Tibial nerve (tissue), 4 donors: ENCODE data around the gene TTC29. TPM values are rescaled to one million over a fixed set of nuclear protein-coding genes. Genes with fewer than 3 reads are reported as not detected.
"Not testable (repeated sequence)": the region's sequence is repeated elsewhere in the genome, so short reads cannot be mapped to it uniquely, and the experiment has no call there.

ENCODE experiments used
- DNase-seq, 2 donors: peaks; one replicate each; pipeline ENCODE4 v3.0.0-alpha.2; 2019; ENCODE audit warnings: low spot score in 2 of 2
- H3K27ac ChIP-seq, 4 donors: fragments of 200-600 bp; sonication (generic) in 3 of 4; one replicate each; pipeline ENCODE4 v1.5.1; 2017 to 2019; ENCODE audit warnings: mild to moderate bottlenecking in 1 of 4
- H3K27me3 ChIP-seq, 2 donors: fragments of 200-600 bp; sonication (generic) in 1 of 2; one replicate each; pipeline versions ENCODE4 v1.5.1 to v1.6.0; 2017 to 2019
- H3K36me3 ChIP-seq, 3 donors: fragments of 200-600 bp; sonication (generic); one replicate each; pipeline ENCODE4 v1.5.1; 2018 to 2019
- H3K4me1 ChIP-seq, 4 donors: fragments of 200-600 bp; sonication (generic) in 3 of 4; one replicate each; pipeline ENCODE4 v1.5.1; 2017 to 2019
- H3K4me3 ChIP-seq, 4 donors: fragments of 200-600 bp; sonication (generic) in 3 of 4; one replicate each; pipeline ENCODE4 v1.5.1; 2017 to 2019; ENCODE audit warnings: mild to moderate bottlenecking in 1 of 4, moderate library complexity in 1 of 4
- H3K9me3 ChIP-seq, 4 donors: fragments of 200-600 bp; sonication (generic) in 3 of 4; one replicate each; pipeline ENCODE4 v1.5.1; 2017 to 2019
- EP300 ChIP-seq, 2 donors: sonication (generic); formaldehyde crosslinking; IDR thresholded peaks; one replicate each; pipeline ENCODE4 v1.6.1; 2017; ENCODE audit warnings: antibody characterized with exemption in 2 of 2, mild to moderate bottlenecking in 1 of 2
- POLR2A ChIP-seq, 2 donors: fragments of 450-650 bp; IDR thresholded peaks; one replicate each; pipeline ENCODE4 v1.6.1; 2017; ENCODE audit warnings: antibody characterized with exemption in 2 of 2, mild to moderate bottlenecking in 2 of 2, moderate library complexity in 2 of 2
- WGBS, 2 donors: methylation state at CpG; one replicate each; pipeline ENCODE4 v1.1.5; 2018; 5-methylcytosine and 5-hydroxymethylcytosine counted together
- total RNA-seq, 4 donors: library from RNA; depleted of rRNA; stranded (reverse); fragments of >200 nt; gene quantifications; one replicate each; pipeline ENCODE4 v1.1.0, GENCODE V29; 2016
- TF ChIP-seq, protein P1 (sequence below), 5 experiments: fragments of 200-600 bp in 3 of 5; fragments of 450-650 bp in 2 of 5; sonication (generic) in 3 of 5; IDR thresholded peaks; one replicate each; pipeline ENCODE4 v1.5.1; 2016 to 2019; ENCODE audit warnings: antibody characterized with exemption in 5 of 5, mild to moderate bottlenecking in 3 of 5, moderate library complexity in 2 of 5

TTC29 gene
- total RNA-seq, 4 donors from 2014 or later, result not detected

DNA sequence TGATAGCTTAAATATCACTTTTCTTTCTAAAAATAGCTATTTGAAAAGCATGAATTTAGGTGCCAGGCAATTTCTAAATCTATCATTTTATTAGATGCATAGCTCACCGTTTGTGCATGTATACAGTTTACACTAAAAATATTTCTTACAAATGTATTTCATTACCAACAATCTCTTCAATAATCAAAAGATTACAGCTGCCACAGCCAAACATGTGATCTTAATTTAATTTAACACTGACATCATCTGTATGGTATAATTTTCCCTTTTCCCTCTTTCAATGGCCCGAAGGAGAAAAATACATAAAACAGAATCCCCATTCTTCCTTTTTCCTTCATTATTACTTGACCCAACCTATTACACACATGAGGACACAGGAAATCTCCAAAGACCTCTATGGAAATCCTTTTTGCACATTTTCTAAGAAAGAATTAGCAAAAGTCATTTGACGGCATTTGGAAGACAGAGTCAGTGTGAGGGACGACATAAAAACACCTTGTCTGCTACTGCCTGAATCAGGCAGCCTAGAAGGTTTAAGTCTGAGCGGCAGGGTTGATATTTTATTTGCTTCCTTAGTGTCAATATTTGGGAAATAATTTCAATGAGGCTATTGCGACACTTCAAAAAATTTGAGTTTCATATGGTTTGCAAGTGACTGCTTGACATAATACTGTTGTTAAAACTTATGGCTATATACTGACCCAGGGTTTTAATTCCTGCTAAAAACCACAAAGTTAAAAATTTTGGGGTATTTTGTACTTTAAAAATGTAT is 111.2 kb downstream of the TTC29 start:
- no peak for DNase-seq
- H3K4me1 ChIP-seq, result no peaks in the 10 kb centered on the region
- no peak overlapping the region for H3K4me3 ChIP-seq
- H3K27me3 ChIP-seq, result no peaks in the 10 kb centered on the region
- no peaks in the 10 kb centered on the region for H3K36me3 ChIP-seq
- WGBS, 2 donors, result 52 to 57% methylated on average over 6 of the region's 6 CpGs
- H3K9me3 ChIP-seq, result no peaks in the 10 kb centered on the region
- TF ChIP-seq EP300 (IDR thresholded peaks at IDR 0.05), result no peak
- no peak for TF ChIP-seq POLR2A (IDR thresholded peaks at IDR 0.05)
- no peak overlapping the region for H3K27ac ChIP-seq

DNA sequence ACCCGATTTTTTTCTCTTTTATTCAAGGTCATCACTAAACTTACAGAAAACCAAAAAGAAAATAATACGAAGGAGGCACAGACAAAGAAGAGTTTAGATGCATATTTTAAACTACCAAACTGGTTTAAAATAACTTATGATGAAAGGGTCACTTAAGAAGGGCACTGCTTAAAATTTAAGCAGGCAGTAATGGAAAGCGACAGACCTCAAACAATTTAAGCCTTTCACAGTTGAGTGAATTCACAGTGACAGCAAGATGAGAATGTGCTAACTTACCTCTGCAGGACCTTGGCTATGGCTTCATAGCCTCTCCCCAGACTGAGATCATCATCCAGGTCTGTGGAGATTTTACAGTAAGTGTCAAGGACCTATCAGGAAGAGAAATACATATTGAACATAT is 112.1 kb downstream of the TTC29 start:
- no peaks in the 10 kb centered on the region for H3K36me3 ChIP-seq
- H3K27ac ChIP-seq, result no peak overlapping the region
- no peak for TF ChIP-seq POLR2A (IDR thresholded peaks at IDR 0.05)
- no peak for TF ChIP-seq EP300 (IDR thresholded peaks at IDR 0.05)
- TF ChIP-seq, protein P1, sequence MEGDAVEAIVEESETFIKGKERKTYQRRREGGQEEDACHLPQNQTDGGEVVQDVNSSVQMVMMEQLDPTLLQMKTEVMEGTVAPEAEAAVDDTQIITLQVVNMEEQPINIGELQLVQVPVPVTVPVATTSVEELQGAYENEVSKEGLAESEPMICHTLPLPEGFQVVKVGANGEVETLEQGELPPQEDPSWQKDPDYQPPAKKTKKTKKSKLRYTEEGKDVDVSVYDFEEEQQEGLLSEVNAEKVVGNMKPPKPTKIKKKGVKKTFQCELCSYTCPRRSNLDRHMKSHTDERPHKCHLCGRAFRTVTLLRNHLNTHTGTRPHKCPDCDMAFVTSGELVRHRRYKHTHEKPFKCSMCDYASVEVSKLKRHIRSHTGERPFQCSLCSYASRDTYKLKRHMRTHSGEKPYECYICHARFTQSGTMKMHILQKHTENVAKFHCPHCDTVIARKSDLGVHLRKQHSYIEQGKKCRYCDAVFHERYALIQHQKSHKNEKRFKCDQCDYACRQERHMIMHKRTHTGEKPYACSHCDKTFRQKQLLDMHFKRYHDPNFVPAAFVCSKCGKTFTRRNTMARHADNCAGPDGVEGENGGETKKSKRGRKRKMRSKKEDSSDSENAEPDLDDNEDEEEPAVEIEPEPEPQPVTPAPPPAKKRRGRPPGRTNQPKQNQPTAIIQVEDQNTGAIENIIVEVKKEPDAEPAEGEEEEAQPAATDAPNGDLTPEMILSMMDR (IDR thresholded peaks at IDR 0.05), result no peak
- H3K9me3 ChIP-seq, result no peaks in the 10 kb centered on the region
- no peaks in the 10 kb centered on the region for H3K27me3 ChIP-seq
- no peaks in the 10 kb centered on the region for H3K4me1 ChIP-seq
- no peak overlapping the region for H3K4me3 ChIP-seq
- DNase-seq, result no peak
- WGBS, 2 donors, result 59 to 63% methylated on average over 3 of the region's 3 CpGs

DNA sequence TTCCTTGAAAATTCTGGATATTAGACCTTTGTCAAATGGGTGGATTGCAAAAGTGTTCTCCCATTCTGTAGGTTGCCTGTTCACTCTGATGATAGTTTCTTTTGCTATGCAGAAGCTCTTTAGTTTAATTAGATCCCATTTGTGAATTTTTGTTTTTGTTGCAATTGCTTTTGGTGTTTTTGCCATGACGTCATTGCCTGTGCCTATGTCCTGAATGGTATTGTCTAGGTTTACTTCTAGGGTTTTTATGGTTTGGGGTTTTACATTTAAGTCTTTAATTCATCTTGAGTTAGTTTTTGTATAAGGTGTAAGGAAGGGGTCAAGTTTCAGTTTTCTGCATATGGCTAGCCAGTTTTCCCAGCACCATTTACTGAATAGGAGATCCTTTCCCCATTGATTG is 122.7 kb downstream of the TTC29 start:
- not testable (repeated sequence) for DNase-seq, H3K27ac ChIP-seq, H3K4me3 ChIP-seq, H3K9me3 ChIP-seq, H3K36me3 ChIP-seq, H3K27me3 ChIP-seq, H3K4me1 ChIP-seq
- 81 to 90% methylated on average over 1 of the region's 1 CpG for WGBS, 2 donors

DNA sequence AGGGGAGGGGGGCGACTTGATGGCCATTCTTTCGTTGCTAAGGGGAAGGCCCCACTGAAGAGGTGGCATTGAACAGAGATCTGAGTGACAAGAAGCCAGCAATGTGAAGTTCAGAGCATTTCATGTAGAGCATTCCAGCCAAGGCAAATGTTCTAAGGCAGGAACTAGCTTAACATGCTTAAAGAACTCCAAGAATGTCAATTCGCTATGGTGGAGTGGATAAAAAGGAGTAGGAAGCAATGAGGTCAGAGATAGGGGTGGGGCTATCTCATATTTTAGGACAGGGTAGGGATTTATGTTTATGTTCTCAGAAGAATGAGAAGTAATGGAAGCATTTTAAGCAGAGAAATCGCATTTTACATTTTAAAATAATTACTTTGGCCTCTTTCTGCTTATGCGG is 130.9 kb downstream of the TTC29 start:
- no peak for DNase-seq
- no peaks in the 10 kb centered on the region for H3K4me1 ChIP-seq
- no peak overlapping the region for H3K4me3 ChIP-seq
- WGBS, 2 donors, result 66 to 75% methylated on average over 5 of the region's 5 CpGs
- no peak overlapping the region for H3K27ac ChIP-seq
- no peak for TF ChIP-seq EP300 (IDR thresholded peaks at IDR 0.05)
- no peak for TF ChIP-seq POLR2A (IDR thresholded peaks at IDR 0.05)
- TF ChIP-seq, protein P1 (IDR thresholded peaks at IDR 0.05), result no peak
- H3K27me3 ChIP-seq, result no peaks in the 10 kb centered on the region
- H3K36me3 ChIP-seq, result no peaks in the 10 kb centered on the region
- peaks cover 0 to 13% (median 0%) of the 10 kb centered on the region in 4 donors for H3K9me3 ChIP-seq

DNA sequence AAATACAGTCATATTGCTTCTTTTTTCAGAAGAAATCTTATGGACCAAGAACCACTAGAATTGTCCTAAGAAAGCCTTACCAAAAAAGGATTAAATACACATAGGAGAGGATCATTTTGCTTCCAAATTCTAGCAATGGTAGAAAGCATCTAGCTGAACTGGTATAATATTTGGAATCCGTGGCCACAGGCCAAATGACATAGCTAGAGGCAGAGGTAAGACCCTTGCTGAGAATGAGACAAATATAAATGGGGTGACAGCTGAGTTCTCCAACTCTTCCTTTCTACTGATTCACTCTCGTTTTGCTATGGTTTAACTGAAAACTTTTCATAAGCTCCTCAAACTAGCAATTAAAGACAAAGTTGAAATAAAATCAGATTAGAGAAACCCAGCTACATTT is 150.0 kb downstream of the TTC29 start:
- H3K4me1 ChIP-seq, result no peaks in the 10 kb centered on the region
- H3K9me3 ChIP-seq, result no peaks in the 10 kb centered on the region
- H3K36me3 ChIP-seq, result no peaks in the 10 kb centered on the region
- no peak for DNase-seq
- WGBS, 2 donors, result 34 to 49% methylated on average over 2 of the region's 2 CpGs
- TF ChIP-seq POLR2A (IDR thresholded peaks at IDR 0.05), result no peak
- TF ChIP-seq, protein P1 (IDR thresholded peaks at IDR 0.05), result no peak
- no peaks in the 10 kb centered on the region for H3K27me3 ChIP-seq
- H3K27ac ChIP-seq, result no peak overlapping the region
- no peak overlapping the region for H3K4me3 ChIP-seq

DNA sequence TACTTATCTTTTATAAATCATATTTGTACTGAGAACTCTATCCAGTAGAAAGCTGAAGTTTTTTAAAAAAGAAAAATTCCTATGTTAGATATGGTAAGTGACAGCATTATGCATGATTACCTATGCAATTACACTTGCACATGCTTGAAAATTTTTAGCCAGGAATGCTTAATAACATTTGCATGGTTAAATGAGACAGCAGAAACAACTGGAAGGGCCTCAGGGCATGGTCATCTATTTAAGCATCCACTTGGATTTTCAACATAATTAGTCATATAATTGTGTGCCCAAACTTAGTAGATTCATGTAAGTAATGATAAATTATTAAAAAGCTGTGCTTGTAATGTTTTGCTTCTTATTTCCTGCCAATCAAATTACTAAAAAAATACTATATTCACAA is 151.9 kb downstream of the TTC29 start:
- no peak for TF ChIP-seq EP300 (IDR thresholded peaks at IDR 0.05)
- no peak for TF ChIP-seq POLR2A (IDR thresholded peaks at IDR 0.05)
- TF ChIP-seq, protein P1 (IDR thresholded peaks at IDR 0.05), result no peak
- Histone ChIP-seq H3K36me3 (no peaks in the 10 kb centered on the region), H3K4me1 (no peaks in the 10 kb centered on the region), H3K9me3 (no peaks in the 10 kb centered on the region), H3K27me3 (no peaks in the 10 kb centered on the region), H3K27ac (no peak overlapping the region), H3K4me3 (no peak overlapping the region)
- DNase-seq, result no peak
